ENCODE results near the gene KIF3A. TPM values are rescaled to one million over a fixed set of nuclear protein-coding genes. Genes with fewer than 3 reads are reported as not detected.

Gene KIF3A
- total RNA-seq, 1 donor from 2014 or later, result 10.6 TPM

GRCh38 chr5:132768485-132768868 lies 31.1 kb upstream of the KIF3A start:
- DNase-seq (ENCODE audit: low read depth), result no peak
- TF ChIP-seq, protein P1, sequence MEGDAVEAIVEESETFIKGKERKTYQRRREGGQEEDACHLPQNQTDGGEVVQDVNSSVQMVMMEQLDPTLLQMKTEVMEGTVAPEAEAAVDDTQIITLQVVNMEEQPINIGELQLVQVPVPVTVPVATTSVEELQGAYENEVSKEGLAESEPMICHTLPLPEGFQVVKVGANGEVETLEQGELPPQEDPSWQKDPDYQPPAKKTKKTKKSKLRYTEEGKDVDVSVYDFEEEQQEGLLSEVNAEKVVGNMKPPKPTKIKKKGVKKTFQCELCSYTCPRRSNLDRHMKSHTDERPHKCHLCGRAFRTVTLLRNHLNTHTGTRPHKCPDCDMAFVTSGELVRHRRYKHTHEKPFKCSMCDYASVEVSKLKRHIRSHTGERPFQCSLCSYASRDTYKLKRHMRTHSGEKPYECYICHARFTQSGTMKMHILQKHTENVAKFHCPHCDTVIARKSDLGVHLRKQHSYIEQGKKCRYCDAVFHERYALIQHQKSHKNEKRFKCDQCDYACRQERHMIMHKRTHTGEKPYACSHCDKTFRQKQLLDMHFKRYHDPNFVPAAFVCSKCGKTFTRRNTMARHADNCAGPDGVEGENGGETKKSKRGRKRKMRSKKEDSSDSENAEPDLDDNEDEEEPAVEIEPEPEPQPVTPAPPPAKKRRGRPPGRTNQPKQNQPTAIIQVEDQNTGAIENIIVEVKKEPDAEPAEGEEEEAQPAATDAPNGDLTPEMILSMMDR (IDR thresholded peaks at IDR 0.05; ENCODE audit: insufficient read depth, low read length, poor library complexity, severe bottlenecking), result no peak
- H3K4me3 ChIP-seq (ENCODE audit: low read depth, low read length), result no peak overlapping the region
- H3K36me3 ChIP-seq (ENCODE audit: control insufficient read depth, insufficient read depth, low read length), result no peaks in the 10 kb centered on the region
- no peaks in the 10 kb centered on the region for H3K27me3 ChIP-seq (ENCODE audit: control insufficient read depth, insufficient read depth, low read length)

GRCh38 chr5:132767150-132767549 lies 29.8 kb upstream of the KIF3A start:
- DNase-seq (ENCODE audit: low read depth), result no peak
- Histone ChIP-seq H3K36me3 (ENCODE audit: control insufficient read depth, insufficient read depth, low read length) (no peaks in the 10 kb centered on the region), H3K4me3 (ENCODE audit: low read depth, low read length) (no peak overlapping the region), H3K27me3 (ENCODE audit: control insufficient read depth, insufficient read depth, low read length) (no peaks in the 10 kb centered on the region)
- TF ChIP-seq, protein P1 (IDR thresholded peaks at IDR 0.05; ENCODE audit: insufficient read depth, low read length, poor library complexity, severe bottlenecking), result no peak

DNA sequence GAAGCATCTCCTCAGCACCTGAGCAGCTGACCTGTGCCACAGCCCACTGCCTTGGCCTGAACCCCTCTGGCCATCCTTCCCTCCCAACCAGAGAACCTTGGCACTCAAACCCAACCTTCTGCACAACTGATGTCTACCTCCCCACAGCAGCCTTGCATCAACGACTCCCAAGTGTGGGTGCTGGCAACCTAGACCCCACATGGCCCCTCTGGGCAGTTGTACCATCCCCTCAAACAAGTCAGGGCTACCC lies 29.4 kb upstream of the KIF3A start:
- Histone ChIP-seq H3K27me3 (ENCODE audit: control insufficient read depth, insufficient read depth, low read length) (no peaks in the 10 kb centered on the region), H3K36me3 (ENCODE audit: control insufficient read depth, insufficient read depth, low read length) (no peaks in the 10 kb centered on the region), H3K4me3 (ENCODE audit: low read depth, low read length) (no peak overlapping the region)
- TF ChIP-seq, protein P1 (IDR thresholded peaks at IDR 0.05; ENCODE audit: insufficient read depth, low read length, poor library complexity, severe bottlenecking), result no peak
- no peak for DNase-seq (ENCODE audit: low read depth)

DNA sequence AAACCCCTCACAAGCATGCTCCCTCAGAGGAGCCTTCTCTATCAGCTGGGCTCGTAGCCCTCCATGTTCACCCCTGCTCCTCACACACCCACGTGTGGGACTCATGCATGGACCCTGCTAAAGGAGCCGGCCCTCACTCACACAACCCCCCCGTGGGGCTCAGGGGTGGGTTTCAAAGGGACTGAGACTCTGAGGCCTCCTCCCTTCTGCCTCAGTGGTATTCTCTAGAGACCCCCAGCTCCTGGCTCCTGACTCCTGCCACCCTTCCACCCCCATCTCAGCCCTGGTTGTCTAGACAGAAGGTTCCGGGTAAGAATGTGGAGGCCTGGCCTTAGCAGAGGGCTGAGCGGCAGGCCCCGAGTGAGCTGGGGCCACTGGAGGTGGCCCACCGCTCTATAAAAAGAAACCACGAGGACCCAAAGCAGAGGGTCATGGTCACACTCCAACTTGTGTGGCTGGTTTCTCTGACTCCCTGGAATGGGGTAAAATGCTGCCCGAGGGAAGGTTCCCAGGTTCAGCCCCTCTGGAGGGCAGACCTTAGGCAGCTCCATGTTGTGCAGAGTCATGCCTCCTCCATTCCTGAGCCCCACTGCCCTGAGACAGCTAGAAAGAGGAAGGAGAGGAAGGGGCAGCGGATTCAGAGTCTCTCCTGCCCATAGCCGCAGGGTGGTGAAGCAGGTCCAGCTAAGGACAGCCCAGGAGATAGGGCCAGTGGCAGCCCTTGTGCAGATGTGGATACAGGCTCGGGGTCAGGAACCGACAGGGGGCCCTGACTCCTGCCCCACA lies 28.9 kb upstream of the KIF3A start:
- no peaks in the 10 kb centered on the region for H3K36me3 ChIP-seq (ENCODE audit: control insufficient read depth, insufficient read depth, low read length)

GRCh38 chr5:132765311-132766019 lies 28.1 kb upstream of the KIF3A start:
- no peaks in the 10 kb centered on the region for H3K27me3 ChIP-seq (ENCODE audit: control insufficient read depth, insufficient read depth, low read length)
- DNase-seq (ENCODE audit: low read depth), result no peak
- no peak overlapping the region for H3K4me3 ChIP-seq (ENCODE audit: low read depth, low read length)
- H3K36me3 ChIP-seq (ENCODE audit: control insufficient read depth, insufficient read depth, low read length), result no peaks in the 10 kb centered on the region
- TF ChIP-seq, protein P1 (IDR thresholded peaks at IDR 0.05; ENCODE audit: insufficient read depth, low read length, poor library complexity, severe bottlenecking), result no peak

More for the DNA sequence above, 28.9 kb upstream of the KIF3A start:
- Histone ChIP-seq H3K4me3 (ENCODE audit: low read depth, low read length) (no peak overlapping the region), H3K27me3 (ENCODE audit: control insufficient read depth, insufficient read depth, low read length) (no peaks in the 10 kb centered on the region)
- no peak for DNase-seq (ENCODE audit: low read depth)
- TF ChIP-seq, protein P1 (IDR thresholded peaks at IDR 0.05; ENCODE audit: insufficient read depth, low read length, poor library complexity, severe bottlenecking), result no peak

All from kidney epithelial cell (primary cell).